Ishikawa (cell line): ENCODE measurements around the gene SHB.

Experiments
- NFIC ChIP-seq: IDR thresholded peaks from 2 replicates; pipeline ENCODE4 v1.6.1; 2012
- TAF1 ChIP-seq: IDR thresholded peaks from 2 replicates; pipeline ENCODE4 v1.6.1; 2012; ENCODE audit warnings: low read depth, mild to moderate bottlenecking
- ZBTB7A ChIP-seq: IDR thresholded peaks from 2 replicates; pipeline ENCODE4 v1.6.1; 2012; ENCODE audit warnings: low read depth
- TF ChIP-seq, protein P1 (sequence below): IDR thresholded peaks from 2 replicates; pipeline ENCODE4 v1.6.1; 2012; ENCODE audit warnings: low read depth, mild to moderate bottlenecking

DNA sequence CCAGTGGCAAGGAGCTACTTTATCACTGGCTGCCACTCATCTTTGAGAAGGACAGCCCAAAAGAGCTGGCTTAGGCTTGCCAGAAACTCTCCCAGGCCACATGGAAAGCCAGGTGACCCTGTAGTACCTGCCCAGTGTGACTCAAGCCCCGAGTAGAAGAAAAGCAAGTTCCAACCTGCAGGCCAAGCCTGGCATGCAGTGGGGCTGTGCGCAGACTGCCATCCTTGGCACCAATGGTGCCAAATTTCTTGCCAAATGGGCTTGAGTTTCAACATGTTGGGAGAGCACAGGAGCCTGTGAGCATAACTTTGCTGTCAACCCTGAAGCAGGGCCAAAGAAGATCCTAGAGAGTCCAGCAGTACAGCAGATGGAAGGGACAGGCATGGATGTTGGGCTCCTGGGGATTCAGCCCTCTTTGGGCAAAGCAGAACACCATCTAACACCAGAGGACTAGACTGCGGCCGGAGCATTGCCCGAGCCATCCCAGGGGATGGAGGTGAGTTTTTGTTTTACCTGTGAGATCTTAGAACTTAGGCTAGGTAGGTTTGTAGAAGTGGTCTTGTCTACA is 27.3 kb upstream of the SHB start:
- TF ChIP-seq TAF1 (no peak), NFIC (no peak), ZBTB7A (no peak)
- TF ChIP-seq, protein P1, sequence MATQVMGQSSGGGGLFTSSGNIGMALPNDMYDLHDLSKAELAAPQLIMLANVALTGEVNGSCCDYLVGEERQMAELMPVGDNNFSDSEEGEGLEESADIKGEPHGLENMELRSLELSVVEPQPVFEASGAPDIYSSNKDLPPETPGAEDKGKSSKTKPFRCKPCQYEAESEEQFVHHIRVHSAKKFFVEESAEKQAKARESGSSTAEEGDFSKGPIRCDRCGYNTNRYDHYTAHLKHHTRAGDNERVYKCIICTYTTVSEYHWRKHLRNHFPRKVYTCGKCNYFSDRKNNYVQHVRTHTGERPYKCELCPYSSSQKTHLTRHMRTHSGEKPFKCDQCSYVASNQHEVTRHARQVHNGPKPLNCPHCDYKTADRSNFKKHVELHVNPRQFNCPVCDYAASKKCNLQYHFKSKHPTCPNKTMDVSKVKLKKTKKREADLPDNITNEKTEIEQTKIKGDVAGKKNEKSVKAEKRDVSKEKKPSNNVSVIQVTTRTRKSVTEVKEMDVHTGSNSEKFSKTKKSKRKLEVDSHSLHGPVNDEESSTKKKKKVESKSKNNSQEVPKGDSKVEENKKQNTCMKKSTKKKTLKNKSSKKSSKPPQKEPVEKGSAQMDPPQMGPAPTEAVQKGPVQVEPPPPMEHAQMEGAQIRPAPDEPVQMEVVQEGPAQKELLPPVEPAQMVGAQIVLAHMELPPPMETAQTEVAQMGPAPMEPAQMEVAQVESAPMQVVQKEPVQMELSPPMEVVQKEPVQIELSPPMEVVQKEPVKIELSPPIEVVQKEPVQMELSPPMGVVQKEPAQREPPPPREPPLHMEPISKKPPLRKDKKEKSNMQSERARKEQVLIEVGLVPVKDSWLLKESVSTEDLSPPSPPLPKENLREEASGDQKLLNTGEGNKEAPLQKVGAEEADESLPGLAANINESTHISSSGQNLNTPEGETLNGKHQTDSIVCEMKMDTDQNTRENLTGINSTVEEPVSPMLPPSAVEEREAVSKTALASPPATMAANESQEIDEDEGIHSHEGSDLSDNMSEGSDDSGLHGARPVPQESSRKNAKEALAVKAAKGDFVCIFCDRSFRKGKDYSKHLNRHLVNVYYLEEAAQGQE = no peak
